HepG2 (cell line): Measurements from ENCODE around the gene GMEB1. TPM values are rescaled to one million over a fixed set of nuclear protein-coding genes. Genes with fewer than 3 reads are reported as not detected.

ENCODE experiments used
- ATAC-seq: fragments of 200-7000 bp; cut with Tn5 transposase; 3 replicates; pipeline ENCODE4 v1.9.1; 2020; ENCODE audit warnings: mild to moderate bottlenecking, moderate library complexity
- BruUV-seq: library from RNA; stranded (reverse); fragments of 400-500 nt; replicated peaks from 2 replicates; lab custom pipeline; 2021; lab: Mats Ljungman, UMichigan
- CTCF ChIA-PET: fragments of 300-600 bp; formaldehyde crosslinking; extraction: SDS; loops from one replicate; lab custom pipeline; 2021; ENCODE audit warnings: low total read pairs, inconsistent platforms, low intra/inter-chr PET ratio; lab: Yijun Ruan, JAX
- POLR2A ChIA-PET: fragments of 350-600 bp; sonication (Branson Sonifier 250); formaldehyde crosslinking; loops from one replicate; lab custom pipeline; 2020; ENCODE audit warnings: antibody characterized with exemption, inconsistent platforms; lab: Yijun Ruan, JAX
- DNase-seq: peaks from one replicate; pipeline ENCODE4 v3.0.0-alpha.2; 2015; ENCODE audit warnings: low spot score
- FAIRE-seq: peaks from 3 replicates; lab custom pipeline; 2011; peaks lifted over from hg19 to GRCh38; lab: Jason Lieb, UNC
- H2AFZ ChIP-seq: one replicate; pipeline ENCODE4 v1.6.1; 2011; ENCODE audit warnings: low read length, inconsistent platforms
- H3K27ac ChIP-seq: fragments of 300-600 bp; 3 replicates; pipeline ENCODE4 v1.8.0; 2011; ENCODE audit warnings: mixed run types, mild to moderate bottlenecking, mixed read lengths, low read length, inconsistent platforms; ENCODE audit not compliant: insufficient read depth; ENCODE audit errors: extremely low read length
- H3K27me3 ChIP-seq, 2 experiments: fragments of 200-600 bp in 1 of 2; 2 replicates in 1 of 2; 3 replicates in 1 of 2; pipeline versions ENCODE4 v1.6.0 to v1.8.0; 2011; ENCODE audit warnings: low read length in 2 of 2, mild to moderate bottlenecking in 2 of 2, moderate library complexity in 2 of 2, inconsistent platforms in 1 of 2; ENCODE audit not compliant: insufficient read depth in 2 of 2, control insufficient read depth in 1 of 2
- H3K36me3 ChIP-seq, 2 experiments: fragments of 200-600 bp in 1 of 2; replicated peaks in 1 of 2; 2 replicates in 1 of 2; 3 replicates in 1 of 2; pipeline versions ENCODE4 v1.5.1 to v1.8.0; 2011; ENCODE audit warnings: low read length in 2 of 2, inconsistent platforms in 1 of 2; ENCODE audit not compliant: insufficient read depth in 2 of 2, control insufficient read depth in 1 of 2
- H3K4me1 ChIP-seq: 2 replicates; pipeline ENCODE4 v1.5.1; 2012; ENCODE audit warnings: low read length, inconsistent platforms; ENCODE audit not compliant: insufficient read depth
- H3K4me2 ChIP-seq: 2 replicates; pipeline ENCODE4 v1.6.0; 2011; ENCODE audit warnings: low read depth, low read length, inconsistent platforms
- H3K4me3 ChIP-seq, 3 experiments: fragments of 200-600 bp in 1 of 3; sonication (generic), shearing (Covaris generic) in 1 of 3; replicated peaks in 1 of 3; 2 replicates each; pipeline ENCODE4 v1.5.1; 2011 to 2016; ENCODE audit warnings: low read length in 3 of 3, inconsistent platforms in 2 of 3, low read depth in 2 of 3, mild to moderate bottlenecking in 2 of 3, control low read depth in 1 of 3, mixed read lengths in 1 of 3; ENCODE audit not compliant: insufficient read depth in 1 of 3
- H3K79me2 ChIP-seq: one replicate; pipeline ENCODE4 v1.6.1; 2011; ENCODE audit warnings: low read length, inconsistent platforms; ENCODE audit not compliant: insufficient read depth
- H3K9ac ChIP-seq: 2 replicates; pipeline ENCODE4 v1.6.0; 2011; ENCODE audit warnings: mild to moderate bottlenecking, low read depth, low read length, inconsistent platforms; ENCODE audit not compliant: insufficient read depth
- H3K9me3 ChIP-seq: 2 replicates; pipeline ENCODE4 v1.5.1; 2012; ENCODE audit warnings: mild to moderate bottlenecking, low read length
- H4K20me1 ChIP-seq: 2 replicates; pipeline ENCODE4 v1.6.0; 2011; ENCODE audit warnings: inconsistent platforms, mild to moderate bottlenecking, low read length, moderate library complexity; ENCODE audit not compliant: insufficient read depth
- FOXK2 ChIP-seq: fragments of 450-650 bp; IDR thresholded peaks from 2 replicates; pipeline ENCODE4 v1.6.1; 2016
- FOXP4 ChIP-seq: sonication (generic); formaldehyde crosslinking; IDR thresholded peaks from 2 replicates; pipeline ENCODE4 v1.4.0; 2020; ENCODE audit warnings: missing genetic modification reagents
- KLF12 ChIP-seq: sonication (generic); formaldehyde crosslinking; IDR thresholded peaks from 2 replicates; pipeline ENCODE4 v1.4.0; 2020; ENCODE audit warnings: missing genetic modification reagents, borderline replicate concordance
- NPAS2 ChIP-seq: sonication (generic); formaldehyde crosslinking; IDR thresholded peaks from 2 replicates; pipeline ENCODE4 v1.8.0; 2022; ENCODE audit warnings: mild to moderate bottlenecking, missing genetic modification reagents, borderline replicate concordance
- POLR2AphosphoS5 ChIP-seq: IDR thresholded peaks from 2 replicates; pipeline ENCODE4 v1.6.1; 2012; ENCODE audit warnings: low read depth, low read length
- RARG ChIP-seq: sonication (generic); formaldehyde crosslinking; IDR thresholded peaks from 2 replicates; pipeline ENCODE4 v1.4.0; 2020; ENCODE audit warnings: low read depth, mild to moderate bottlenecking, missing genetic modification reagents
- SMAD9 ChIP-seq: sonication (generic); formaldehyde crosslinking; IDR thresholded peaks from 2 replicates; pipeline ENCODE4 v1.5.1; 2020; ENCODE audit warnings: mild to moderate bottlenecking, missing genetic modification reagents
- TERF1 ChIP-seq: sonication (generic); formaldehyde crosslinking; IDR thresholded peaks from 2 replicates; pipeline ENCODE4 v1.8.0; 2022; ENCODE audit warnings: mild to moderate bottlenecking, missing genetic modification reagents, moderate library complexity
- ZBTB34 ChIP-seq: sonication (generic); formaldehyde crosslinking; IDR thresholded peaks from 2 replicates; pipeline ENCODE4 v1.8.0; 2022; ENCODE audit warnings: mild to moderate bottlenecking, missing genetic modification reagents
- ZNF230 ChIP-seq: sonication (generic); formaldehyde crosslinking; IDR thresholded peaks from 2 replicates; pipeline ENCODE4 v1.4.0; 2020; ENCODE audit warnings: mild to moderate bottlenecking, missing genetic modification reagents
- ZNF232 ChIP-seq: sonication (generic); formaldehyde crosslinking; IDR thresholded peaks from 2 replicates; pipeline ENCODE4 v1.4.0; 2020; ENCODE audit warnings: missing genetic modification reagents, borderline replicate concordance
- ZNF33A ChIP-seq: sonication (generic); formaldehyde crosslinking; IDR thresholded peaks from 2 replicates; pipeline ENCODE4 v1.5.1; 2020; ENCODE audit warnings: missing genetic modification reagents, mild to moderate bottlenecking, moderate library complexity, borderline replicate concordance
- ZNF501 ChIP-seq: sonication (generic); formaldehyde crosslinking; IDR thresholded peaks from 2 replicates; pipeline ENCODE4 v1.5.1; 2020; ENCODE audit warnings: mild to moderate bottlenecking, moderate library complexity, missing genetic modification reagents
- ZNF746 ChIP-seq: sonication (generic); formaldehyde crosslinking; IDR thresholded peaks from 2 replicates; pipeline ENCODE4 v1.8.0; 2022; ENCODE audit warnings: mild to moderate bottlenecking, missing genetic modification reagents
- ZNF781 ChIP-seq: sonication (generic); formaldehyde crosslinking; IDR thresholded peaks from 2 replicates; pipeline ENCODE4 v1.5.1; 2020; ENCODE audit warnings: borderline replicate concordance, mild to moderate bottlenecking, missing genetic modification reagents; ENCODE audit errors: not compliant biosample characterization
- ZSCAN31 ChIP-seq: sonication (generic); formaldehyde crosslinking; IDR thresholded peaks from 2 replicates; pipeline ENCODE4 v1.5.0; 2020; ENCODE audit warnings: low read depth, mild to moderate bottlenecking, missing genetic modification reagents
- WGBS: methylation state at CpG from one replicate; pipeline ENCODE4 v1.1.6; 2017; ENCODE audit warnings: low lambda C conversion rate; 5-methylcytosine and 5-hydroxymethylcytosine counted together
- in situ Hi-C: cut with HindIII; loops from 2 replicates; pipeline ENCODE4 v1.10.0; 2017; ENCODE audit warnings: low pct_unique_long_range_greater_than_20kb; ENCODE audit not compliant: extremely low pct_ligation_motif_present
- intact Hi-C: fragments of 100-400 bp; cut with micrococcal nuclease; formaldehyde crosslinking; loops from one replicate; pipeline ENCODE4 v1.10.0; 2022; ENCODE audit not compliant: unreplicated experiment
- polyA plus RNA-seq, 8 experiments: library from polyadenylated mRNA; depleted of rRNA in 3 of 8; stranded (reverse) in 7 of 8; unstranded in 1 of 8; fragments of >200 nt; fragmentation: Illumina TruSeq in 4 of 8; extraction: Trizol in 4 of 8; gene quantifications; 2 replicates each; pipeline versions ENCODE4 v1.2.1 to v1.2.3, GENCODE V29; 2011 to 2016; ENCODE audit warnings: low read depth in 4 of 8, missing spikeins in 1 of 8, mixed read lengths in 1 of 8; ENCODE audit not compliant: insufficient read depth in 1 of 8
- total RNA-seq, 5 experiments: library from RNA; depleted of rRNA; stranded (reverse); fragments of >200 nt; fragmentation: Illumina TruSeq; extraction: Trizol; gene quantifications; 2 replicates each; pipeline ENCODE4 v1.2.3, GENCODE V29; 2016; ENCODE audit warnings: low read depth in 1 of 5
- TF ChIP-seq, protein P1 (sequence below): sonication (generic); formaldehyde crosslinking; IDR thresholded peaks from 2 replicates; pipeline ENCODE4 v1.5.0; 2020; ENCODE audit warnings: missing genetic modification reagents, mild to moderate bottlenecking, borderline replicate concordance

The GMEB1 gene
- total and polyA plus RNA-seq, 2 of the 13 experiments (the other 11 are each of a cell fraction or from before 2014, with no cell fraction given): 3.0 to 6.0 TPM

GRCh38 chr1:28737307-28738132 lies 68.9 kb downstream of the GMEB1 start:
- WGBS: 1% methylated on average over 50 of the region's 53 CpGs
- CTCF ChIA-PET: interaction anchor here (0.6 to 1.1 kb wide), 2 partner anchors 97 kb away, joined by 3 read pairs; no protein-coding TSS in a partner anchor
- TF ChIP-seq ZBTB34 (CRISPR knock-in tag) (0 out of 2 replicates have a peak, but pooled peaks have one; percentile 24), ZNF230 (CRISPR knock-in tag) (no peak), NPAS2 (CRISPR knock-in tag) (no peak), FOXK2 (no peak), FOXP4 (CRISPR knock-in tag) (no peak), ZNF781 (no peak), ZNF232 (CRISPR knock-in tag) (no peak), ZNF501 (CRISPR knock-in tag) (no peak), ZNF746 (CRISPR knock-in tag) (no peak), KLF12 (CRISPR knock-in tag) (no peak), ZSCAN31 (CRISPR knock-in tag) (peak; percentile 3; the same call in 1 of the 2 replicates), SMAD9 (CRISPR knock-in tag) (no peak), TERF1 (CRISPR knock-in tag) (0 out of 2 replicates have a peak, but pooled peaks have one; percentile 40), ZNF33A (no peak), POLR2AphosphoS5 (peak; percentile 31; the same call in 1 of the 2 replicates), RARG (peak; percentile 70)
- TF ChIP-seq, protein P1, sequence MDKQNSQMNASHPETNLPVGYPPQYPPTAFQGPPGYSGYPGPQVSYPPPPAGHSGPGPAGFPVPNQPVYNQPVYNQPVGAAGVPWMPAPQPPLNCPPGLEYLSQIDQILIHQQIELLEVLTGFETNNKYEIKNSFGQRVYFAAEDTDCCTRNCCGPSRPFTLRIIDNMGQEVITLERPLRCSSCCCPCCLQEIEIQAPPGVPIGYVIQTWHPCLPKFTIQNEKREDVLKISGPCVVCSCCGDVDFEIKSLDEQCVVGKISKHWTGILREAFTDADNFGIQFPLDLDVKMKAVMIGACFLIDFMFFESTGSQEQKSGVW (CRISPR knock-in tag): 0 out of 2 replicates have a peak, but pooled peaks have one; percentile 26

More at GRCh38 chr1:28737307-28738132, 68.9 kb downstream of the GMEB1 start:
- Histone ChIP-seq H3K27ac (peak overlapping the region; percentile 97), H3K4me2 (peak overlapping the region; percentile 76), H3K4me3 (peak overlapping the region; percentile 75 to 95 (median 89)), H3K27me3 (no peaks in the 10 kb centered on the region; a peak in 1 of 5 replicates), H2AFZ (no peak overlapping the region), H3K79me2 (peaks cover 53% of the 10 kb centered on the region), H3K9me3 (no peaks in the 10 kb centered on the region), H3K36me3 (peaks cover 3 to 34% of the 10 kb centered on the region in 2 experiments; a peak in 4 of 5 replicates), H3K9ac (peak overlapping the region; percentile 99), H3K4me1 (peaks cover 74% of the 10 kb centered on the region), H4K20me1 (peaks cover 35% of the 10 kb centered on the region)
- DNase-seq (peak; percentile 44), ATAC-seq (peak; percentile 18), FAIRE-seq (no peak)
- BruUV-seq: no TSS peak
- intact Hi-C loops (loop anchor here (5.0 kb wide), 1 partner anchor 70 kb away; the partner anchor contains the start of gene GMEB1), in situ Hi-C loops (no loop called here)
- POLR2A ChIA-PET: interaction anchor here (0.9 to 5.3 kb wide), 22 partner anchors 7 to 444 kb away, joined by 3 to 89 read pairs (median 6); partner anchors contain the start of genes EPB41, GMEB1, PHACTR4 and RNU11
